ENCODE measurements around the gene PISD.

Gene PISD

DNA sequence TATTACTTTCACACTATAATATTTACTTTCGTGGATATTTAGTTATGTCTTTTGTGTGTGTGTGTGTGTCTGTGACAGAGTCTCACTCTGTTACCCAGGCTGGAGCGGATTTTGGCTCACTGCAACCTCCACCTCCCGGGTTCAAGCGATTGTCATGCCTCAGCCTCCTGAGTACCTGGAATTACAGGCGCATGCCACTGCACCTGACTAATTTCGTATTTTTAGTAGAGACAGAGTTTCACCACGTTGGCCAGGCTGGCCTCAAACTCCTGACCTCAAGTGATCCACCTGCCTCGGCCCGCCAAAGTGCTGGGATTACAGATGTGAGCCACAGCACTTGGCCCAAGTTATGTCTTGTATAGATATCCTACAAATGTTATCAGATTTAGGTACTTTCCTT is 9.9 kb downstream of the PISD start:
- DNase-seq, result no peak

DNA sequence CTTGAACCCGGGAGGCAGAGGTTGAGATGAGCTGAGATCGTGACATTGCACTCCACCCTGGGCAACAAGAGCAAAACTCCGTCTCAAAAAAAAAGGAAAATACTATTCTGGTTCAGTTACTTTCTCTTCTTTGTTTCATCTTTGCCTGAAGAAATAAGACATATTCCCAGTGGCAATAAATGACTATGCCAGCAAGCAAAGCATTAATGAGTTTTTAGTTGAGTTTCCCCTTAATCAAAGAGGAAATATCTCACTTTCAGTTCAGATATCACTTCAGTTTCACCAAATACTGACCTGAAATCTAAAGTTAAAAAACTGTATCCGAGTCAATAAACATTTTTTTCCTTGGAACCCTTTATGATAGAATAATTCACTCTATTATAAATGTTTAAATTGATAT is 10.4 kb downstream of the PISD start:
- DNase-seq, result no peak

DNA sequence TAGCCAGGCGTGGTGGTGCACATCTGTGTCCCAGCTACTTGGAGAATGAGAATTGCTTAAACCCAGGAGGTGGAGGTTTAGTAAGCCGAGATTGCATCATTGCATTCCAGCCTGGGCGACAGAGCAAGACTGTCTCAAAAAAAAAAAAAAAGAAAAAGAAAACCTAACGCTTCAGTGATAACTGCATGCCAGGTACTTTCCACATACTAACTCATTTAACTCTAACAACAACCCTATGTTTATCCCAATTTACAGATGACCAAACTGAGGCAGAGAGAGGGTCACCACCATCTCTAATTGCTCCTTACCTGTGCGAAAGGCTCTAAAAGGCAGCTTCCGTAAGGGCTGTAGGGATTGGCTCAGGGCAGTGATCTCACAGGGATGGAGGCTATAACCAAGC is 11.6 kb downstream of the PISD start:
- no peak for DNase-seq

DNA sequence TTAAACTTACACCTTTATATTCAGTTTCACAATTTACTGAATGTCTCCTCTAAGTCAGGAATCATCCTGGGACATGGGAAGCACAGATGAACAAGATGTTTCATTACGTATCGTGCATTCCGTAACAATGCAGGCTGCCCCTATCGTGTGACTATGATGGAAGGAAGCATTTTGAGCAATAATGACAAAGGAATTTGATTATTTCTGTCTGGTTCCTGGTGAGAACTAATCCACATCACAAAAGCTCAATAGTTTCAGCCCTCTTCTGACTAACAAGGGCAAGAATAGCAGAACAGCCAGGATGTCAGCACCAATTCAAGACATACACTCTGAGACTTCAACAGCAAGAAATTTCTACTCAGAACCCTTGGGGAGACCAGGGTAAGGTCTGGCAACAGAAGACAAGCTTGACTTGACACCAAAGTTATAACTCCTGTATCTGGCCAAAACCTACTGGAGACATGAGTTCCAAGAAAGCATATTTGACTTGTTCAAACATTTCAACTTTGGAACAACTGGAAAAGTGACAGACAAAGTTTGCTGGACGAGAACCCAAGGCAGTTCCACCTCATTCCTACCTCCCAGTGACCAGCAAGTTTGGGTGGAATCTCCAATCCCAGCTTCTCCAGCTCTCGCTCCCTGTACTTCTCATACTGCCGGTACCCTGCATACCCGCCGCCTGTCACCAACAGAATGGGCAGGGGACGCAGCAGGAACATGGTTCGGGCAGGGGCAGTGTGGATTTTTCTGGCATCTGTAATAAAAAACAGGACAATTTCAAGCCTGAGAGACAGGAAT is 14.3 kb downstream of the PISD start:
- no peak for DNase-seq

DNA sequence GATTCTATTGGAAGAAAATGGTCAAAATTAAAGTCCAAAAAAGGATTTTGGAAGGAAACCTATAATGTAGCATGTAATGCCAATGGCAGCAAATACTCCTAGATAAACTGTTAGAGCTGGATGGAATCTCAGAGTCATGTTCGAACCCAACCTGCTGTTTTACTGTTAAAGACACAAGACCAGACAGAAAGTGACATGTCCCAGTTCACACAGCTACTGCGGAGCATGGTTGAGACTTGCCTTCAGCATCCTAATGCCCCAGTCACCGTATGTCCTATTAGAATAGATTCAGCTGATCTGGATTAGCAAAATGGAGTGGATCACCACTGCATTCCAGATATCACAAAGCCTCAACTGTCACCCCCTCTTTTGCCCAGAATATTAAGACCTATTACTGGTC is 14.9 kb downstream of the PISD start:
- no peak for DNase-seq

DNA sequence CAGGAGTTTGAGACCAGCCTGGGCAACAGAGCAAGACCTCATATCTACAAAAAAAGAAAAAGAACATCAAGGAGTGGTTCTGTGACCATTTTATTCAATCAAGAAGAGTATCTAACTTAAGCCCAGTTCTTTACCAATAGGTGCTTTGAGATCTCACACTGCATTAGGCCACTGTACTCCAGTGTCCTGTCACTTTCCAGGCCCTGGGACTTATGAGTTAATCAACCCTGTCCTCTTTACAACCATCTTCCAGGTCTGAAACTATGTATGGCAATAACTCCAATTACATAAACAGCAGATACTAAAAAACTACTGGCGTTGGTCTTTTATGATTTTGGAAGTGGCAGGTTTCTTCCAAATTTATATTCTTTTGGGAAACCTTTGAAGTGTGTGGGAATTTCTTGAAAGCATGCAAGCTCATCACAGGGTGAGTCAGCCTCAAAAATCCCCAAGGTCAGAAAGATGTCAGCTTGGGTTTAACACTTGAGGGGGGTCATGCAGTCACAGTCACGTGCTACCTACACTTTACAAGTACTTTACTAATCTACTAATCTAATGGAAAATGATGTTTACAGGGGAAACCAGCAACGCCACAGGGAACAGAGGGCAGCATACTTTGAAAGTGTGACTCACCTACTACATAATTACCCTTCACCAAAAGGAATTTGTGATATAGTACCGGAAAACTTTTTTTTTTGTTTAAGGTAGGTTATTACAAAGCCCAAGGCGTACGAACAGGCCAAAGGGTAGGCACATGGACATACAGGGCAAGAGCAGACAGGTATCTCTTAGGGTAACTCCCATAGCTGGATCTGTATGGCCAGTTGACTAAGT is 15.6 kb downstream of the PISD start:
- no peak for DNase-seq

DNA sequence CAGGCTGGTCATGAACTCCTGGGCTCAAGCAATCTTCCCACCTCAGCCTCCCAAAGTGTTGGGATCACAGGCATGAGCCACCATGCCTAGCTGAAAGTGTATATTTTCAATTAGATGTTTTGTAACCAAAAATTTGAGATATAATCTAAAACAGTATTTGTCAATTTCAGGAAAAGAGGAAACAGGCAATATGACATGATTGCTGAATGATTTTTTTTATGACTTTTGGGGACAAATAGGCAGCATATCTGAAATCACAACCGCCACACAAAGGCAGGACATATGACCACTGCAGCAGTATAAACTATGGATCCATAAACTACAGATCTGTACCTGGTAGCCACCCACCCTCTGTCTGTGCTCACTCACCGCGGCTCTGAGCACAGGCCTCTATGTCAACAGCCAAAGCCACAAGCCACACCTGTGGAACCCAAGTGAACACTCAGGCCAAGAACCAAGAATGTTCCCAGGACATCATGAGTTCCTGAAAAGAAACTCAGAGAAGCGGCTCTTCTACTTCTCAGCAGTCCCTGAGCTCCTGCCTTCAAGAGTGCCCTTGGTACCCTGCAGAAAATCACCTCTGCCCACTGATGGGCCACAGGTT is 22.5 kb downstream of the PISD start:
- no peak for DNase-seq

DNA sequence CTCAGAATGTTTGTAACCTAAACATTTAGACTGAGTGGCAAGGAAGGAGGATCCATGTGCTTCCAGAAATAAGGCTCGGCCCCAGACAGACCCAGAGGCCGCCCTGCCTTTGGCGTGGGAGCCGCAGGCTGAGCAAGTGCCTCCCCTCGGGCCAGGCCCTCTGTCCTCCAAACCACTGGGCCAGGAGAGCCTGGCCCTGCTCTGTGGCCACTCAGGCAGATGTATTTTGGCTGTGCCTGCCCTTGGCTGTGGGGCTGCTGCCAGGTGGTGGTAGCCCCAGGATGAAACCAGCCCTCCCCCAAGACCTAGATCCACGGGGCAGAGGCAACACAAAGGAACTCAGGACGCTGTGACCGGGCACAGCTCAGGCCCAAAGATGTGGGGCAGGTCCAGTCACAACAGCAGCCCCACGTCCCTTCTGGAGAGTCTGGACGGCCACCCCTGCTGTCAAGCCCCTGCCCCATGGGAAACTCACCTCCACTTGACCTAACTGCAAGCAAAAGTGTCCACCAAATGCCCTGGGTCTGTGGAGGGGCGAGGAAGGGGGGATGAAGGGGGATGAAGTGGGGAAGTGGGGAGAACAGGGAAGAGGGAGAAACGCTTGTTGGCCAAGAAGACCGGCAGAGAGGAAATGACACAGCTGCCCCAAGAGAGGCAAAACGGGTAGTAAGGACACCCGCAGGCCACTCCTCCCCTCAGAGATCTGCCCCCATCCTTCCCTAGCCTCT is 24.0 kb downstream of the PISD start:
- DNase-seq, result no peak

DNA sequence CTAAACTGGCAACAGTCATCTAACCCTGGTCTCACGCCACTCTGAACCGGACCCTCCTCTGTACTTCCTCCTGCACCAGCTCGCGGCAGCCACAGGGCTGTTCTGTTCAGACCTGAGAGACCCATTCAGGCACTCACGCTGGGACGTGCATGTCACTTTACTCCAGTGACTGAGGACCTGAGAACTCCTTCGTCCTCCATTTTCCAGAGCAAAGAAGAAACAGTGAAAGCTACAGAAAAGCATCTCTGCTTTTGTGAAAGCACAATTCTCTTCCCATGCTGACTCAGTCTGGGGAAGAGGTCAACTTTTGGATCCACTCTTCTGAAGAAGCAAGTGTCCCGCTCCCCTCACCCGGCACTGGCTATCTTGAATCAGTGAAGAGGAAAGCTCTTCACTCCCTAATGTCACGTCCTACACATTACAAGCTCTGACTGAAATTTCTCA is 24.5 kb downstream of the PISD start:
- no peak for DNase-seq

DNA sequence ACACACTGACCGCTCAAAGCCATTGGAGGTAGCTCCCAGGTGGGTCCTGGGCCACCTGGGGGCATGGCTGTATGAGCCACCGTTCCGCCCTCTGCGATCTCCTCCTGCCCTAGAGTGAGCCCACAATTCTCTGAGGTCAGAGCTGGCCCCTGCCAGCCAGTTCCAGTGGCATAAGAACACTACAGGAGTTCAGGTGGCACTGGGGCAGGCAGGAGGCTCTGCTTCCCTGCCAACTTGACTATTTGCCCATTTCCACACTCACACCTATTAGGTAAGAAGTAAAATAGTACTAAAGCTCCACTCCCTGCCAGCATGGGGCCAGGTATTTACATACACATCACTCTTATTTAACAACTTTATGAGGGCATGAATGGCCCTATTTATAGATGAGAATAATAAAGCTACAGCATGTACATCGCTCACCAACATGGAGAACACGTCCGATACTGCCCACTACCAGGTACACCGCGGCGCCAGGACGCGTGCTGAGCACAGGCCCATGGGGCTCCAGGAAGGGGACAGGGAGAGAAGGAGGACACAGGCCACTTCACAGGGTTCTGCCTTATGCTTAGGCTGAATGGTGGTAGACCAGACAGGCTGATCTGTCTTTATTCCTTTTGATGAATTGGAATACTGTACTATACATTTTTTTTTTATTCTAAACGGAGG is 26.2 kb downstream of the PISD start:
- no peak for DNase-seq

DNA sequence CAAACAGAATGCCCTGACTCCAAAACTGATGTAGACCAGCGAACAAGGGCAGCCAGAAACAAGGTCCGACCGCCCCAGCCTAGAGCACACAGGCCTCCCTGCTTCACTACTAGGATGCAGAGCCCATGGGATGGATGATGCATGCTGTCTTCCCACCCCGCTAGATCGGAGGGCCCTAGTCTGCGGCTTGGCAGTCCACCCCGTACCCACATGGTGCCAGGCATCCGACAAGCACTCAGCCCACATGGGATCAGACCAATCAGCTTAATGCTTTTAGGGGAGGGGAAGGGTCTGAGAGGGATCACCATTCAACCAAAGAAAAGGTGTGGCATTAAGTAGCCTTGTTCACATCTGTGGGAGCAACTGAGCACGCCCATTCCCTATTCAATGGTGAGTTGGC is 30.6 kb downstream of the PISD start:
- no peak for DNase-seq

DNA sequence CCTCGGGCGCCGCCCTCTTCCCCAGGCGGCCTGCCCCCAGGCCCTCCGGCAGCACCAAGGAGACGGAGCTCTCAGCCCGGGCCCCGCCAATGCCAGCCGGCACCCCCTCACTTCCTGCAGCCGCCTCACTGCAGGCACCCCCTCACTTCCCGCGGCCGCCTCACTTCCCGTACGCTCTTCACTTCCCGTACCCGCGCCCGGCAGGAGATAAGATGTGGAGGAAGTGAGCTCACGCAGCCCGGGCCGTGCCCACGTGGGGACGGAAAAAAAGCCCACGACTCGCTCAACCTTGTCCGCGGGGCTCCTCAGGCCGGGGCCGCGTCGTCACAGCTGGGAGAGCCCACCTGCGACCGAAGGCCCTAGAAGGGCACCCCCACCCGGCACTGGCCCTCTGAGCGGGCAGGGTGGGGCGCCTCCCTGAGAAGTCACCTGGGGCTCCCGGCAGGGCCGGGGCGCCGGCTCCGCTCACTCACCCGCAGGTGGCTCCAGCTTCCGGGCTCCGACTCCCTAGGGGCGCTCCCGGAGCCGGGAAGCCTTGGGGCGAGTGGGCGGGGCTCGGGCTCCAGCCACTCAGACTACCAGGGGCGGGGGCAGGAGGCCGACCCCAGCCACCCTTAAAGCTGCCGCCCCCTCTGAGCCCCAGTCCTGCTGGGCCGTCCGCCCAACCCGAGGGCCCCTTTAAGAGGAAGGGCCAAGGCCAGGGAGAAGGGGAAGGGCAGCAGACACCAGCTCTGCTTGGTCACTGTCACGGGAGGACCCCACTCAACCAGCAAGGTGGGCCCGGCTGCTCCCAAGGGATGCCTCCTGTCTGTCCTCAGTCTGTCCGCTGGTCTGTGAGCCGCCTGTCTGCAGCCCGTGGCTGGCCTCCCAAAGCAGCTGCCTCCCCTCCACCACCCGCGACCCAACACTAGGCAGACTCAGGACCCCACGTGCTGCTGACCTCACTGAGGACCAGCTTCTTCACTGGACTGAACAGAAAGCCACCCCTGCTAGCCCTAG is 31.4 kb downstream of the PISD start:
- DNase-seq, result peak; percentile 73

DNA sequence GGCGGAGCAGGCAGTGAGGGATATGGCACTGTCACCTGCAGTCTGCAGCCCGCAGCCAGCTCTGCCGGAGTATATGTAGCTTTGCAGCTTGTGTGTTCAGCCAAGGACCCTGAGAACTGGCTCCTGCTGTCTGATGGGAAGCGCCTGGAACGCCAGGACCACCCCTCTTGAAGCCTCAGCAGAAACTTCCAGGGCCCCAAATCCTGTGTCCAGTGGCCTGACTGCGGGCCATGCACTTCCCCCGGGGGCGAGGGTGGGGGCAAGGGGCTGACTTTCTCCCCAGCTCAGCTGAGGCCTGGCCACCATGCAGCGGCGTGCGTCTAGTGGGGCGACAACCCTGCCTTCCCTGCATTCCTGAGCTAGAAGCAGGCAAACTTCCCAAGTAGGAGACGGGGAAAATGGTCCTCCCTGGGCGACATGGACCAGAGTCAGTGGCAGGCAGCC is 32.3 kb downstream of the PISD start:
- no peak for DNase-seq

DNA sequence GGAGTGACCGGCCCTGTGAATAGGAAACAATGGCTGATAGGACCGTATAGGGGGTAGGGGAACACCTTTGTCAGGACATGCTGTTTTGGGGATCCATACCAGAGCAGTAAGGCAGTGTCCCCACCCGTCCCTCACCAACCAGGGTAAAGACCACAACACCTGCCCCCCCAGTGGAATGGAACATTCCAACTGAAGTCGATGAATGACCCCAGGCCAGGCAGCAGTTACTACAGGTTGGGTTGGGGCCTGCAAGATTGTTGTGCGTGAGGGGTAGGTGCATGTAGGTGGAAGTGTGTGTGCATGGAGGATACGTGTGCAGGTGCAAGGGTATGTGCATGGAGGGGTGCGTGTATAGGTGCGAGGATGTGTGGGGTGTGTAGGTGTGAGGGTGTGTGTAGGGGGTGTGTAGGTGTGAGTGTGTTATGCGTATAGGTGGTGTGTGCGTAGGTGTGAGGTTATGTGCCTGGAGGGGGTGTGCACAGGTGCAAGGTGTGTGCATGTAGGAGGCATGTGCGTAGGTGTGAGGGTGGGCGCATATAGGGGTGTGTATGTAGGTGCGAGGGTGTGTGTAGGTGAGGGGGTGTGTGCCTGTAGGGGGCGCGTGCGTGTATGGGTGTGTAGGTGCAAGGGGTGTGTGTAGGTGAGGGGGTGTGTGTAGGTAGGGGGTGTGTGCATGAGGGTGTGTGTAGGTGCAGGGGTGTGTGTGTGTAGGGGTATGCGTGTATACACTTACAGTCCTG is 32.9 kb downstream of the PISD start:
- DNase-seq, result no peak

DNA sequence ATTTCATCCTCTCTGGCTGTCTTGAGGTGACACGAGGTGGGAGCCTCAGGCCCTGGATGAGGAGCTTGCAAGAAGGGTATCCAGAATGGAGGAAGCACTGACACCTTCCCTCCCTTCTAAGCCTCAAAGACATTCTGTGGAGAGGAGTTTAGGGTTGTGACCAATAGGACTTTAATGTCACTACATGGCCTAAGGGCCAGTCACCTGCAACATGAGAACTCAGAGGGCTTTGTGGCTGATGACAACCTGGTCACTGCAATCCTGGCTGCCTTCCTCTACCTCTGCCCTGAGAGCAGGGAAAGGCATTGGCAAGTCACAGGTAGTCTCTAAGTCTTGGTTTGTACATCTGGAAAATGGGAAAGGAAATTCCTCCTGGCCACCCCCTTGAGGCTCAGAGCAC is 33.7 kb downstream of the PISD start:
- no peak for DNase-seq

DNA sequence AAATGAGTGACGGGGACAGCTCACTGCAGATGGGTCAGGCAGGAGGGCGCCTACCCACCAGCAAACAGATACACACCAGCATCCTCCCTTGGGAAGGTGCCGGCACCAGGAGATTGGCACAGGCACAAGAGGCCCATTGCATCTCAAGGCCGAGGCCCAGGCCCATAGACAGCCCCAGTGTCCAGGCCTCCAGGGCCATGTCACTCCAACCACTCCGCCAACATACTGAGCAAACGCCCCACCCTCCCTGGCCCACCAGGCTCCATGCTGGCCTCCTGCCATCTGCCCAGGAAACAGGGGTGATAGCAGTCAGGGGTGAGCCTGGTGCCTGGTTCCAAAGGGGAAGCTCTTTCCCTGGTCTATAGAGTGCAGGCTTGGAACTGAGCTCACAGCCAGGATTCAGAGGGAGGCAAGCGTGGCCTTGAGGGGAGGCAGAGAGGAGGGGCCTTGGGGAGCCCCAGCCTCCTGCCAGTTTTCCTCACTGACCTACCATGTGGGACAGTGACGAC is 34.7 kb downstream of the PISD start:
- DNase-seq, result no peak

DNA sequence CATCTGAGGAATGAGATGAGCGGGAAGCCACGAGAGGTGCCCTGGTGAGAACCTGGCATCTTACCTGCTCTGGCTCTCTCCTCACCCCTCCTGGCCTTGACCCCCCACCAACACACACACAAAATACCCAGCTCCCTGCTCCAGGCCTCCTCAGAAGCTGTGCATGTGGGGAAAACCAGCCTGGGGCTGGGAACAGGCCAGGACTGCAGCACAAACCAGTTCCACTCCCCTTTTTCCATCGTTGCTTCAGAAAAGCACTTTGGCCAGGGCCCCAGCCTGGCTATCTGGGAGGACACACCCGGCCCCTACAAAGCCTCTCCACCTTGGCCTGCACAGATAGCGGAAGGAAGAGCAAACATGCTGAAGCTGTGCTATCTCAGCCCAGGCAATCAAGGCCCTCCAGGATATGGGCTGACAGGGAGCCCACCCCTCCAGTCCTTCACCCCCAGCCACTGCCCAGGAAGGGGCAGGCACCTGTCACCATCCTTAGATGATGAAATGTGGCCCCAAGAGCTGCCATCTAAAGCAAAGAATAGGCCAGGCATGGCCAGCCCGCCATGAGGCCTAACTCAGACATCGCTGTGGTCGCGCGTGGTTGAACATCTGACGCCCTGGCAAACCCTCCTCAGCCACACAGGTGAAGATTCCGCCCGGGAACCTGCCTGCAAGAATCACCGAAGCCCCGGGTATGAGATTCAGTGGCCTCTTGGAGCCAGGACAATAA is 35.4 kb downstream of the PISD start:
- no peak for DNase-seq

DNA sequence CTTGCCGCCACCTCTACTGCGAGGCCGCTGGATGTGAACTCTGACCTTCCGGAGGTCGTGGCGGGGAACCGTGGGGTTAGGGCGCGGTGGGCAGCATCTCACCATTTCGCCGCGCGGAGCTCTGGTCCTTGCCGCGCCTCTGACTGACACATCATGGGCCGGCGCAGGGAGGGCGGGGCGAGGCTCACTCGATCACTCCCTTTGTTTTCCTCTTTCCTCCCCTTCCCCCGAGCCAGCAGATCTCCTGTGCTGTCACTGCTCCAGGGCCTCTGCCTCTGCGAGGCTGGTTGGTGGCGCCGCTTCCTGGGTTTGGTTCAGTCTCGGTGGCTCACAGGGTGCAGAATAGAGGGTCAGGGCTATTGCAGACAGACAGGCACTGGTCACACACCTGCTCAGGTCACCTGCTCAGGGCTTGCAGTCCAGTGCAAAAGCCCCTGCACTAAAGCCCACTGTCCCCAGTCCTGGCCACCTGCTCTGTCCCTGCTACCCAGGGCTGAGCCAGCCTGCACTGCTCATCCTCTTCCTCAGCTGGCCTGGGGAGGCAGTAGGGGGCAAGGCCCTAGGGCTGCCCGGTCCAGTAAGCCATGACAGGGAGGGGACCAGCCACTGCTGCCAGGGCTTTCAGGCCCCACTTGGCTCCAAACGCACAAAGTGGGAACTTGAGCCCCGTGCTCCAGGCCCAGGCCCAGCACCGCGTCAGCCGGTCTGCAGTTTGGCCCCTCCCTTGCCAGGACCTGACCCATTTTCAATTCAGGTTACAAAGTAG is 36.2 kb downstream of the PISD start:
- no peak for DNase-seq

DNA sequence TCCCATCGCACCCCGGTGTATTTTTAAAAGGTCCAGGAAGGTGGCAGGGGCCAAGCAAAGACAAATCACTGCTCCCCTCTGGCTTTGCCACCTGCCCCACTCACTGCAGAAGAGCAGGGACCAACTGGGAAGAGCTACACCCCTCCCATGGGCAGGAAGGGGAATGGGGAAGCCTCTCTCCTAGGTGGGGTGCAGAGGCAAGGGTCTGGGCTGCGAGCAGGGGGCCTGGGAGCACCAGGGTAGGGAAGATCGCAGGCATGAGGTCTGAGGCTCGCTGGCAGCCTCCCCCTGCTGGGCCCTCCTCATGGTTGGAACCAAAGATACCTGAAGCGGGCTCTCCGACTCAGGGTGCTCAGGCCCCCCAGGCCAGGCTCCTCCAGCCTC is 36.8 kb downstream of the PISD start:
- DNase-seq, result no peak

Measured in NCI-H1105 treated with DMSO at 0.1 percent for 48 hours (cell line).